DOHH2 (cell line): ENCODE data around the gene TAS1R2.
"Not testable (repeated sequence)": the region's sequence is repeated elsewhere in the genome, so short reads cannot be mapped to it uniquely, and the experiment has no call there.

ENCODE experiments used
- H3F3A ChIP-seq: fragments of 200-600 bp; sonication (generic), shearing (Covaris generic); 2 replicates; pipeline ENCODE4 v1.6.0; 2016; ENCODE audit warnings: antibody characterized with exemption, mild to moderate bottlenecking; ENCODE audit not compliant: control insufficient read depth, insufficient read depth
- H3K27ac ChIP-seq: fragments of 200-600 bp; sonication (generic); 2 replicates; pipeline ENCODE4 v1.5.1; 2014; ENCODE audit warnings: low read depth, mild to moderate bottlenecking, low read length, moderate library complexity
- H3K27me3 ChIP-seq: fragments of 200-600 bp; sonication (generic); 2 replicates; pipeline ENCODE4 v1.6.1; 2014; ENCODE audit warnings: mild to moderate bottlenecking, low read length, mixed read lengths; ENCODE audit not compliant: control insufficient read depth
- H3K36me3 ChIP-seq: fragments of 200-600 bp; sonication (generic); 2 replicates; pipeline ENCODE4 v1.6.1; 2014; ENCODE audit warnings: mild to moderate bottlenecking, low read length, moderate library complexity, mixed read lengths; ENCODE audit not compliant: control insufficient read depth
- H3K4me1 ChIP-seq: fragments of 200-600 bp; sonication (generic); 2 replicates; pipeline ENCODE4 v1.6.1; 2014; ENCODE audit warnings: mild to moderate bottlenecking, low read length, mixed read lengths; ENCODE audit not compliant: control insufficient read depth
- H3K4me2 ChIP-seq: fragments of 200-600 bp; sonication (generic); 2 replicates; pipeline ENCODE4 v1.6.0; 2014; ENCODE audit warnings: mild to moderate bottlenecking, low read length, moderate library complexity
- H3K4me3 ChIP-seq: fragments of 200-600 bp; sonication (generic); 2 replicates; pipeline ENCODE4 v1.5.1; 2014; ENCODE audit warnings: mild to moderate bottlenecking, low read length, mixed read lengths
- H3K79me2 ChIP-seq: fragments of 200-600 bp; sonication (generic); 2 replicates; pipeline ENCODE4 v1.6.1; 2014; ENCODE audit warnings: mild to moderate bottlenecking, low read length, mixed read lengths; ENCODE audit not compliant: control insufficient read depth
- H3K9me2 ChIP-seq: fragments of 200-600 bp; sonication (generic); replicated peaks from 2 replicates; pipeline ENCODE4 v1.6.1; 2014; ENCODE audit warnings: mild to moderate bottlenecking, low read length, mixed read lengths; ENCODE audit not compliant: control insufficient read depth
- H3K9me3 ChIP-seq: fragments of 200-600 bp; sonication (generic); 2 replicates; pipeline ENCODE4 v1.6.1; 2014; ENCODE audit warnings: antibody characterized with exemption, low read length, mixed read lengths; ENCODE audit not compliant: control insufficient read depth, insufficient read depth
- H4K20me1 ChIP-seq: fragments of 200-600 bp; sonication (generic); 2 replicates; pipeline ENCODE4 v1.6.0; 2014; ENCODE audit warnings: low read depth, mild to moderate bottlenecking, antibody characterized with exemption, low read length, moderate library complexity; ENCODE audit not compliant: control insufficient read depth, insufficient read depth
- CTCF ChIP-seq: fragments of 200-600 bp; sonication (generic); IDR thresholded peaks from one replicate; pipeline ENCODE4 v1.5.1; 2014; ENCODE audit warnings: antibody characterized with exemption, mild to moderate bottlenecking, low read depth, low read length; ENCODE audit not compliant: poor library complexity, severe bottlenecking
- EZH2phosphoT487 ChIP-seq: fragments of 200-600 bp; sonication (generic); IDR thresholded peaks from 2 replicates; pipeline ENCODE4 v1.6.1; 2017; ENCODE audit warnings: borderline replicate concordance, mild to moderate bottlenecking, antibody characterized with exemption, low read length, moderate library complexity, mixed read lengths

TAS1R2 gene

GRCh38 chr1:18870957-18871356 is 11.5 kb upstream of the TAS1R2 start:
- Histone ChIP-seq H3K4me2 (no peak overlapping the region), H3K4me1 (no peaks in the 10 kb centered on the region; the same call in 1 of the 2 replicates), H3K27me3 (no peaks in the 10 kb centered on the region), H3K9me2 (no peaks in the 10 kb centered on the region), H3K36me3 (no peaks in the 10 kb centered on the region), H3K9me3 (no peaks in the 10 kb centered on the region), H4K20me1 (no peaks in the 10 kb centered on the region), H3F3A (no peaks in the 10 kb centered on the region), H3K27ac (no peak overlapping the region), H3K4me3 (no peak overlapping the region), H3K79me2 (no peaks in the 10 kb centered on the region)
- TF ChIP-seq CTCF (no peak), EZH2phosphoT487 (no peak)

GRCh38 chr1:18870595-18870865 is 11.1 kb upstream of the TAS1R2 start:
- H3K4me1 ChIP-seq, H3K36me3 ChIP-seq, H3K79me2 ChIP-seq, H3K4me2 ChIP-seq, H3K4me3 ChIP-seq, H3K27me3 ChIP-seq, H3K9me3 ChIP-seq, H4K20me1 ChIP-seq, H3F3A ChIP-seq, H3K9me2 ChIP-seq, H3K27ac ChIP-seq: not testable (repeated sequence)

- no peaks in the 10 kb centered on the region for H3F3A ChIP-seq
- H3K27ac ChIP-seq, result no peak overlapping the region
- no peaks in the 10 kb centered on the region for H3K27me3 ChIP-seq
- no peaks in the 10 kb centered on the region for H3K9me3 ChIP-seq
- TF ChIP-seq EZH2phosphoT487 (no peak), CTCF (no peak)
- H3K4me1 ChIP-seq, result no peaks in the 10 kb centered on the region; the same call in 1 of the 2 replicates
- H3K4me3 ChIP-seq, result no peak overlapping the region
- no peaks in the 10 kb centered on the region for H3K79me2 ChIP-seq
- no peak overlapping the region for H3K4me2 ChIP-seq
- H4K20me1 ChIP-seq, result no peaks in the 10 kb centered on the region
- H3K9me2 ChIP-seq, result no peaks in the 10 kb centered on the region
- no peaks in the 10 kb centered on the region for H3K36me3 ChIP-seq
Observed at GRCh38 chr1:18869847-18870594, 10.6 kb upstream of the TAS1R2 start.

GRCh38 chr1:18868801-18869424 is 9.5 kb upstream of the TAS1R2 start:
- Histone ChIP-seq H3K4me1 (no peaks in the 10 kb centered on the region; the same call in 1 of the 2 replicates), H3K36me3 (no peaks in the 10 kb centered on the region), H3K27me3 (no peaks in the 10 kb centered on the region), H3K4me2 (no peak overlapping the region), H4K20me1 (no peaks in the 10 kb centered on the region), H3K4me3 (no peak overlapping the region), H3K9me2 (no peaks in the 10 kb centered on the region), H3K9me3 (no peaks in the 10 kb centered on the region), H3K79me2 (no peaks in the 10 kb centered on the region), H3K27ac (no peak overlapping the region), H3F3A (no peaks in the 10 kb centered on the region)
- no peak for TF ChIP-seq CTCF
